Astrocyte of the hippocampus (primary cell): ENCODE results near the gene CMSS1.

Source experiments
- DNase-seq: peaks from one replicate; pipeline ENCODE4 v3.0.0; 2011; ENCODE audit warnings: low read depth, low spot score

The CMSS1 gene

GRCh38 chr3:99901200-99901926 lies 83.7 kb downstream of the CMSS1 start:
- DNase-seq: peak; percentile 61

- DNase-seq: peak; percentile 50
Observed at GRCh38 chr3:99902091-99902490, 84.4 kb downstream of the CMSS1 start.

GRCh38 chr3:99903869-99904268 lies 86.2 kb downstream of the CMSS1 start:
- DNase-seq: no peak

- DNase-seq: no peak
Observed at GRCh38 chr3:99907959-99908544, 90.4 kb downstream of the CMSS1 start.

GRCh38 chr3:99909714-99910495 lies 92.2 kb downstream of the CMSS1 start:
- peak; percentile 67 for DNase-seq

GRCh38 chr3:99910752-99911290 lies 93.2 kb downstream of the CMSS1 start:
- no peak for DNase-seq

- DNase-seq: no peak
Observed at GRCh38 chr3:99911433-99911832, 93.8 kb downstream of the CMSS1 start.

- DNase-seq: no peak
Observed at GRCh38 chr3:99915906-99916432, 98.3 kb downstream of the CMSS1 start.

GRCh38 chr3:99918715-99919114 lies 101.1 kb downstream of the CMSS1 start:
- no peak for DNase-seq

GRCh38 chr3:99919694-99920093 lies 102.0 kb downstream of the CMSS1 start:
- no peak for DNase-seq

- peak; percentile 60 for DNase-seq
Observed at GRCh38 chr3:99920481-99921376, 103.1 kb downstream of the CMSS1 start.

GRCh38 chr3:99921377-99921695 lies 103.7 kb downstream of the CMSS1 start:
- no peak for DNase-seq

- no peak for DNase-seq
Observed at GRCh38 chr3:99921986-99922385, 104.3 kb downstream of the CMSS1 start.

GRCh38 chr3:99923873-99924272 lies 106.2 kb downstream of the CMSS1 start:
- no peak for DNase-seq

- peak; percentile 67 for DNase-seq
Observed at GRCh38 chr3:99925584-99926230, 108.0 kb downstream of the CMSS1 start.

- no peak for DNase-seq
Observed at GRCh38 chr3:99927671-99928457, 110.2 kb downstream of the CMSS1 start.

GRCh38 chr3:99928771-99929744 lies 111.4 kb downstream of the CMSS1 start:
- DNase-seq: no peak

GRCh38 chr3:99929745-99930139 lies 112.1 kb downstream of the CMSS1 start:
- DNase-seq: peak; percentile 73

- DNase-seq: no peak
Observed at GRCh38 chr3:99931059-99931458, 113.4 kb downstream of the CMSS1 start.
